RWPE1 (cell line): Measurements from ENCODE around the gene NYNRIN.

ENCODE experiments used
- CTCF ChIA-PET: fragments of 350-600 bp; sonication (Branson Sonifier 250); formaldehyde crosslinking; extraction: SDS; loops from one replicate; lab custom pipeline; 2021; lab: Yijun Ruan, JAX
- POLR2A ChIA-PET: fragments of 400-600 bp; formaldehyde crosslinking; extraction: SDS; loops from one replicate; lab custom pipeline; 2020; ENCODE audit warnings: antibody characterized with exemption; ENCODE audit not compliant: low non-redundant PET; lab: Yijun Ruan, JAX
- DNase-seq: peaks from one replicate; pipeline ENCODE4 v3.0.0; 2012; ENCODE audit warnings: low spot score
- H3K27ac ChIP-seq: fragments of 450-650 bp; 2 replicates; pipeline ENCODE4 v1.5.1; 2017
- CTCF ChIP-seq: fragments of 450-650 bp; conservative IDR thresholded peaks from 2 replicates; pipeline ENCODE4 v1.5.1; 2017; ENCODE audit warnings: low read depth, mild to moderate bottlenecking

NYNRIN gene

GRCh38 chr14:24439830-24440605 lies 41.2 kb downstream of the NYNRIN start:
- POLR2A ChIA-PET, result no interaction called here
- DNase-seq, result no peak
- TF ChIP-seq CTCF, result no peak
- CTCF ChIA-PET, result interaction anchor here (0.7 to 1.0 kb wide), 2 partner anchors 13 to 106 kb away, joined by 3 to 4 read pairs; no protein-coding TSS in a partner anchor
- H3K27ac ChIP-seq, result peak overlapping the region; percentile 46

- H3K27ac ChIP-seq, result peak overlapping the region; percentile 46
- DNase-seq, result no peak
- ChIA-PET CTCF (interaction anchor here (0.7 to 1.7 kb wide), 3 partner anchors 9 to 107 kb away, joined by 3 to 8 read pairs (median 6); no protein-coding TSS in a partner anchor), POLR2A (no interaction called here)
- no peak for TF ChIP-seq CTCF
These were observed 42.0 kb downstream of the NYNRIN start for GRCh38 chr14:24440606-24441399.

GRCh38 chr14:24441485-24441884 lies 42.7 kb downstream of the NYNRIN start:
- no peak for TF ChIP-seq CTCF
- no peak for DNase-seq
- peak overlapping the region; percentile 98 for H3K27ac ChIP-seq
- CTCF ChIA-PET, result interaction anchor here (0.7 to 1.7 kb wide), 3 partner anchors 10 to 1688 kb away, joined by 3 to 8 read pairs (median 6); no protein-coding TSS in a partner anchor
- POLR2A ChIA-PET, result interaction anchor here (0.5 kb wide), 1 partner anchor 115 kb away, joined by 7 read pairs; no protein-coding TSS in a partner anchor

GRCh38 chr14:24441904-24442239 lies 43.1 kb downstream of the NYNRIN start:
- CTCF ChIA-PET, result interaction anchor here (0.7 to 1.7 kb wide), 4 partner anchors 10 to 1687 kb away, joined by 3 to 8 read pairs (median 4); no protein-coding TSS in a partner anchor
- POLR2A ChIA-PET, result interaction anchor here (0.5 kb wide), 1 partner anchor 115 kb away, joined by 7 read pairs; no protein-coding TSS in a partner anchor
- DNase-seq, result peak; percentile 66
- H3K27ac ChIP-seq, result peak overlapping the region; percentile 98
- no peak for TF ChIP-seq CTCF

- CTCF ChIA-PET, result interaction anchor here (0.6 to 1.7 kb wide), 4 partner anchors 11 to 334 kb away, joined by 3 to 8 read pairs (median 6); no protein-coding TSS in a partner anchor
- TF ChIP-seq CTCF, result no peak
- POLR2A ChIA-PET, result interaction anchor here (0.5 kb wide), 1 partner anchor 115 kb away, joined by 7 read pairs; no protein-coding TSS in a partner anchor
These were observed 43.6 kb downstream of the NYNRIN start, which contains the start of gene SDR39U1 for GRCh38 chr14:24442240-24443052. SDR39U1 (minus strand) TSS chr14:24442776; CDS start chr14:24442769, 7 bp downstream.

More at GRCh38 chr14:24442240-24443052, 43.6 kb downstream of the NYNRIN start, which contains the start of gene SDR39U1:
- peak; percentile 97 for DNase-seq
- peak within 1 kb of the TSS; percentile 98 for H3K27ac ChIP-seq
